H1 (cell line): ENCODE measurements around the gene RAB43. TPM values are rescaled to one million over a fixed set of nuclear protein-coding genes. Genes with fewer than 3 reads are reported as not detected.

Experiments used
- CTCF ChIA-PET: fragments of 300-600 bp; sonication (Branson Sonifier 250); formaldehyde crosslinking; loops from one replicate; lab custom pipeline; 2021; ENCODE audit not compliant: partially characterized antibody; lab: Charles Lee
- POLR2A ChIA-PET: fragments of 300-600 bp; sonication (Branson Sonifier 250); formaldehyde crosslinking; loops from one replicate; lab custom pipeline; 2021; ENCODE audit warnings: inconsistent platforms; ENCODE audit not compliant: partially characterized antibody; lab: Charles Lee
- DNase-seq, 2 experiments: peaks; one replicate each; pipeline versions ENCODE4 v3.0.0 to v3.0.0-alpha.2; 2010 to 2022; ENCODE audit warnings: low spot score in 2 of 2, low read depth in 1 of 2, mixed read lengths in 1 of 2
- FAIRE-seq: peaks from 2 replicates; lab custom pipeline; 2011; peaks lifted over from hg19 to GRCh38; lab: Jason Lieb, UNC
- H2AFZ ChIP-seq: 2 replicates; pipeline ENCODE4 v1.8.1; 2012; ENCODE audit warnings: low read length, inconsistent platforms
- H2AK5ac ChIP-seq: 2 replicates; pipeline ENCODE4 v1.6.1; 2013; ENCODE audit warnings: low read depth, low read length
- H2BK120ac ChIP-seq: replicated peaks from 2 replicates; pipeline ENCODE3; 2013; ENCODE audit warnings: low read depth, low read length, inconsistent platforms
- H2BK12ac ChIP-seq: 2 replicates; pipeline ENCODE4 v1.6.1; 2013; ENCODE audit warnings: low read depth, low read length
- H2BK15ac ChIP-seq: 2 replicates; pipeline ENCODE4 v1.6.1; 2013; ENCODE audit warnings: low read length
- H2BK20ac ChIP-seq: 2 replicates; pipeline ENCODE4 v1.6.1; 2013; ENCODE audit warnings: low read length
- H2BK5ac ChIP-seq: 2 replicates; pipeline ENCODE4 v1.6.1; 2013; ENCODE audit warnings: low read depth, low read length
- H3K14ac ChIP-seq: 2 replicates; pipeline ENCODE4 v1.6.1; 2013; ENCODE audit warnings: inconsistent platforms; ENCODE audit not compliant: insufficient read length
- H3K18ac ChIP-seq: 2 replicates; pipeline ENCODE4 v1.6.1; 2013; ENCODE audit warnings: low read length; ENCODE audit errors: extremely low read depth
- H3K23ac ChIP-seq: 2 replicates; pipeline ENCODE4 v1.6.1; 2013; ENCODE audit warnings: inconsistent platforms; ENCODE audit not compliant: insufficient read length
- H3K23me2 ChIP-seq: 2 replicates; pipeline ENCODE4 v1.6.1; 2013; ENCODE audit warnings: low read depth, low read length
- H3K27ac ChIP-seq: 2 replicates; pipeline ENCODE4 v1.6.1; 2011; ENCODE audit warnings: low read depth, low read length, inconsistent platforms
- H3K27me3 ChIP-seq, 4 experiments: replicated peaks in 1 of 4; 1 replicate in 1 of 4; 2 replicates in 3 of 4; pipeline versions ENCODE4 v1.6.1 to v1.8.1; 2011 to 2013; ENCODE audit warnings: low read length in 3 of 4, mild to moderate bottlenecking in 3 of 4, inconsistent platforms in 2 of 4, mixed read lengths in 2 of 4, moderate library complexity in 1 of 4; ENCODE audit not compliant: control insufficient read depth in 3 of 4, insufficient read depth in 3 of 4; ENCODE audit errors: extremely low read depth in 1 of 4
- H3K36me3 ChIP-seq, 4 experiments: 2 replicates each; pipeline versions ENCODE4 v1.6.1 to v1.8.1; 2011 to 2013; ENCODE audit warnings: mild to moderate bottlenecking in 4 of 4, low read length in 3 of 4, moderate library complexity in 2 of 4, control low read depth in 1 of 4, inconsistent platforms in 1 of 4; ENCODE audit not compliant: insufficient read depth in 4 of 4, control insufficient read depth in 2 of 4
- H3K4ac ChIP-seq: replicated peaks from 2 replicates; pipeline ENCODE3; 2013; ENCODE audit warnings: low read length, low read depth, mixed read lengths, inconsistent platforms; ENCODE audit not compliant: insufficient read length
- H3K4me1 ChIP-seq, 4 experiments: replicated peaks in 1 of 4; 1 replicate in 1 of 4; 2 replicates in 3 of 4; pipeline versions ENCODE4 v1.6.1 to v1.8.1; 2011 to 2013; ENCODE audit warnings: low read length in 3 of 4, inconsistent platforms in 2 of 4, mixed read lengths in 1 of 4; ENCODE audit not compliant: insufficient read depth in 4 of 4, control insufficient read depth in 3 of 4
- H3K4me2 ChIP-seq, 2 experiments: 2 replicates each; pipeline versions ENCODE4 v1.6.1 to v1.8.1; 2011 to 2013; ENCODE audit warnings: low read depth in 2 of 2, low read length in 2 of 2, control low read depth in 1 of 2, inconsistent platforms in 1 of 2, mild to moderate bottlenecking in 1 of 2; ENCODE audit not compliant: insufficient read depth in 1 of 2
- H3K4me3 ChIP-seq, 4 experiments: fragments of 200-600, 300-600 bp in 1 of 4; sonication (generic), shearing (Covaris generic), sonication (Bioruptor Twin) in 1 of 4; 2 replicates each; pipeline versions ENCODE4 v1.5.1 to v1.8.1; 2011 to 2016; ENCODE audit warnings: low read length in 4 of 4, low read depth in 3 of 4, control low read depth in 2 of 4, inconsistent platforms in 2 of 4, mild to moderate bottlenecking in 2 of 4, mixed read lengths in 1 of 4, moderate library complexity in 1 of 4; ENCODE audit not compliant: insufficient read depth in 2 of 4; ENCODE audit errors: extremely low read depth in 1 of 4
- H3K56ac ChIP-seq: replicated peaks from 2 replicates; pipeline ENCODE3; 2013; ENCODE audit warnings: low read depth, mild to moderate bottlenecking, mixed read lengths, low read length, inconsistent platforms; ENCODE audit not compliant: insufficient read length
- H3K79me1 ChIP-seq: 2 replicates; pipeline ENCODE4 v1.6.1; 2013; ENCODE audit warnings: low read depth, low read length, control low read depth
- H3K79me2 ChIP-seq, 2 experiments: 2 replicates each; pipeline versions ENCODE4 v1.6.1 to v1.8.1; 2012 to 2013; ENCODE audit warnings: low read length in 2 of 2, mild to moderate bottlenecking in 2 of 2, inconsistent platforms in 1 of 2; ENCODE audit not compliant: insufficient read depth in 2 of 2, control insufficient read depth in 1 of 2
- H3K9ac ChIP-seq, 4 experiments: replicated peaks in 1 of 4; 1 replicate in 1 of 4; 2 replicates in 3 of 4; pipeline versions ENCODE4 v1.6.1 to v1.8.1; 2011 to 2013; ENCODE audit warnings: low read depth in 3 of 4, low read length in 3 of 4, control low read depth in 2 of 4, mild to moderate bottlenecking in 2 of 4, moderate library complexity in 2 of 4, inconsistent platforms in 1 of 4; ENCODE audit errors: extremely low read depth in 1 of 4
- H3K9me3 ChIP-seq, 2 experiments: 2 replicates each; pipeline versions ENCODE4 v1.6.1 to v1.8.1; 2012 to 2013; ENCODE audit warnings: mild to moderate bottlenecking in 2 of 2, moderate library complexity in 2 of 2, control low read depth in 1 of 2, inconsistent platforms in 1 of 2, low read depth in 1 of 2, low read length in 1 of 2, mixed read lengths in 1 of 2; ENCODE audit not compliant: insufficient read depth in 2 of 2
- H4K20me1 ChIP-seq, 2 experiments: replicated peaks in 1 of 2; 2 replicates each; pipeline versions ENCODE3 to v1.8.1; 2011 to 2013; ENCODE audit warnings: inconsistent platforms in 2 of 2, low read length in 2 of 2, mild to moderate bottlenecking in 1 of 2; ENCODE audit not compliant: insufficient read depth in 2 of 2, control insufficient read depth in 1 of 2
- H4K5ac ChIP-seq: 2 replicates; pipeline ENCODE4 v1.6.1; 2013; ENCODE audit warnings: low read length, low read depth, mixed read lengths, inconsistent platforms; ENCODE audit not compliant: insufficient read length
- H4K8ac ChIP-seq: 2 replicates; pipeline ENCODE4 v1.8.0; 2013; ENCODE audit warnings: mild to moderate bottlenecking, moderate library complexity, low read length, inconsistent platforms; ENCODE audit not compliant: insufficient read depth; ENCODE audit errors: extremely low read depth
- H4K91ac ChIP-seq: replicated peaks from 2 replicates; pipeline ENCODE3; 2013; ENCODE audit warnings: low read length, mixed read lengths, inconsistent platforms; ENCODE audit not compliant: insufficient read length
- ATF3 ChIP-seq: IDR thresholded peaks from 2 replicates; pipeline ENCODE4 v1.6.1; 2011; ENCODE audit warnings: low read depth, mild to moderate bottlenecking, low read length; ENCODE audit not compliant: insufficient read depth
- CBX8 ChIP-seq: fragments of 300-800, 300-1000 bp; sonication (generic); IDR thresholded peaks from 2 replicates; pipeline ENCODE4 v1.7.1; 2016; ENCODE audit warnings: low read depth, low read length, borderline replicate concordance
- CEBPB ChIP-seq: IDR thresholded peaks from 2 replicates; pipeline ENCODE4 v1.6.1; 2012; ENCODE audit warnings: low read depth, low read length
- CHD1 ChIP-seq: IDR thresholded peaks from 2 replicates; pipeline ENCODE4 v1.6.1; 2012; ENCODE audit warnings: low read depth, low read length, improper control_type of control experiment
- FOSL1 ChIP-seq: IDR thresholded peaks from 2 replicates; pipeline ENCODE4 v1.6.1; 2011; ENCODE audit warnings: mild to moderate bottlenecking, low read depth, low read length, moderate library complexity; ENCODE audit not compliant: insufficient read depth
- KDM1A ChIP-seq: fragments of 200-600, 300-600 bp; sonication (generic); IDR thresholded peaks from 2 replicates; pipeline ENCODE4 v1.7.1; 2016; ENCODE audit warnings: mild to moderate bottlenecking, low read length, borderline replicate concordance
- SAP30 ChIP-seq: fragments of 300-600 bp; sonication (generic); IDR thresholded peaks from 2 replicates; pipeline ENCODE4 v1.7.1; 2012; ENCODE audit warnings: low read length, moderate library complexity, mild to moderate bottlenecking, inconsistent platforms; ENCODE audit not compliant: insufficient read depth, insufficient replicate concordance
- SP2 ChIP-seq: IDR thresholded peaks from 2 replicates; pipeline ENCODE4 v1.6.1; 2012; ENCODE audit warnings: mild to moderate bottlenecking, low read length, inconsistent platforms
- SUZ12 ChIP-seq: fragments of 200-600 bp; sonication (generic); IDR thresholded peaks from 2 replicates; pipeline ENCODE4 v1.6.1; 2012; ENCODE audit warnings: mild to moderate bottlenecking, inconsistent platforms, low read length, moderate library complexity, mixed read lengths
- WGBS, 2 experiments: shearing (Covaris generic) in 1 of 2; methylation state at CpG; one replicate each; pipeline versions ENCODE4 v1.1.6 to v1.1.7; 2013 to 2015; ENCODE audit warnings: low lambda C conversion rate in 2 of 2, mixed read lengths in 2 of 2, inconsistent platforms in 1 of 2, low coverage in 1 of 2, missing lambda C conversion rate in 1 of 2; ENCODE audit not compliant: insufficient replicate concordance in 2 of 2, insufficient coverage in 1 of 2, insufficient read length in 1 of 2; ENCODE audit errors: extremely low coverage in 1 of 2, missing lambda C conversion rate in 1 of 2; 5-methylcytosine and 5-hydroxymethylcytosine counted together
- polyA plus RNA-seq, 7 experiments: library from polyadenylated mRNA; depleted of rRNA in 3 of 7; stranded (reverse) in 5 of 7; unstranded in 2 of 7; fragments of >200 nt in 5 of 7; fragments of 200-250 nt in 2 of 7; gene quantifications; 1 replicate in 5 of 7; 2 replicates in 1 of 7; 4 replicates in 1 of 7; pipeline versions ENCODE4 v1.2.1 to v1.2.3, GENCODE V29; 2011 to 2013; ENCODE audit warnings: missing spikeins in 2 of 7, mixed read lengths in 2 of 7
- total RNA-seq: library from RNA; stranded (reverse); fragmentation: NEBNext Ultra II Directional; extraction: Animal tissue kit (Norgen Biotek cat#: 25700); gene quantifications from 2 replicates; pipeline ENCODE4 v1.2.1, GENCODE V29; 2021

The RAB43 gene
- total and polyA plus RNA-seq, 2 of the 8 experiments (the other 6 are each of a cell fraction or from before 2014, with no cell fraction given) = 13.1 to 19.4 TPM

GRCh38 chr3:129047553-129047839, 74.1 kb downstream of the RAB43 start:
- no peaks in the 10 kb centered on the region for H4K20me1 ChIP-seq
- H3K23me2 ChIP-seq = no peaks in the 10 kb centered on the region
- FAIRE-seq (no peak), DNase-seq (no peak)
- H2AFZ ChIP-seq = no peak overlapping the region
- no peak overlapping the region for H2BK120ac ChIP-seq
- no peak overlapping the region for H2BK5ac ChIP-seq
- H3K18ac ChIP-seq = no peak overlapping the region
- no peaks in the 10 kb centered on the region for H3K36me3 ChIP-seq
- H3K27ac ChIP-seq = no peak overlapping the region
- H2BK15ac ChIP-seq = no peak overlapping the region
- H2AK5ac ChIP-seq = 0 out of 2 replicates have a peak overlapping the region, but pooled peaks have one; percentile 39
- H3K79me2 ChIP-seq = no peaks in the 10 kb centered on the region
- H3K4me1 ChIP-seq = no peaks in the 10 kb centered on the region
- H2BK20ac ChIP-seq = no peak overlapping the region
- peaks cover 0 to 4% (median 0%) of the 10 kb centered on the region in 4 experiments; a peak in 2 of 7 replicates for H3K27me3 ChIP-seq
- ChIA-PET CTCF (interaction anchor here (1.4 to 1.8 kb wide), 3 partner anchors 40 to 198 kb away, joined by 3 to 9 read pairs (median 4); no protein-coding TSS in a partner anchor), POLR2A (interaction anchor here (0.5 kb wide), 1 partner anchor 62 kb away, joined by 3 read pairs; no protein-coding TSS in a partner anchor)
- H4K91ac ChIP-seq = no peak overlapping the region
- no peak overlapping the region for H4K5ac ChIP-seq
- no peak overlapping the region for H3K4me3 ChIP-seq
- H3K56ac ChIP-seq = no peak overlapping the region
- no peak overlapping the region for H3K23ac ChIP-seq
- no peak overlapping the region for H4K8ac ChIP-seq
- 89% methylated on average over 5 of the region's 6 CpGs; no CpG with 5 or more reads in 1 of the 2 experiments for WGBS, 2 experiments
- no peak overlapping the region for H3K4me2 ChIP-seq
- no peak overlapping the region for H3K4ac ChIP-seq
- H3K79me1 ChIP-seq = no peaks in the 10 kb centered on the region
- no peak overlapping the region for H3K9ac ChIP-seq
- H3K14ac ChIP-seq = no peak overlapping the region
- TF ChIP-seq FOSL1 (no peak), SP2 (no peak), CEBPB (no peak), KDM1A (no peak), ATF3 (no peak), CHD1 (no peak), CBX8 (no peak), SUZ12 (no peak), SAP30 (no peak)
- H3K9me3 ChIP-seq = peaks cover 4 to 9% of the 10 kb centered on the region in 2 experiments; a peak in 2 of 4 replicates
- H2BK12ac ChIP-seq = no peak overlapping the region
